DOHH2 (cell line): Measurements from ENCODE around the gene SEPHS1.

Experiments used
- EZH2phosphoT487 ChIP-seq: fragments of 200-600 bp; sonication (generic); IDR thresholded peaks from 2 replicates; pipeline ENCODE4 v1.6.1; 2017; ENCODE audit warnings: borderline replicate concordance, mild to moderate bottlenecking, antibody characterized with exemption, low read length, moderate library complexity, mixed read lengths
- TF ChIP-seq, protein P1 (sequence below): fragments of 200-600 bp; sonication (generic); IDR thresholded peaks from one replicate; pipeline ENCODE4 v1.5.1; 2014; ENCODE audit warnings: antibody characterized with exemption, mild to moderate bottlenecking, low read depth, low read length; ENCODE audit not compliant: poor library complexity, severe bottlenecking

DNA sequence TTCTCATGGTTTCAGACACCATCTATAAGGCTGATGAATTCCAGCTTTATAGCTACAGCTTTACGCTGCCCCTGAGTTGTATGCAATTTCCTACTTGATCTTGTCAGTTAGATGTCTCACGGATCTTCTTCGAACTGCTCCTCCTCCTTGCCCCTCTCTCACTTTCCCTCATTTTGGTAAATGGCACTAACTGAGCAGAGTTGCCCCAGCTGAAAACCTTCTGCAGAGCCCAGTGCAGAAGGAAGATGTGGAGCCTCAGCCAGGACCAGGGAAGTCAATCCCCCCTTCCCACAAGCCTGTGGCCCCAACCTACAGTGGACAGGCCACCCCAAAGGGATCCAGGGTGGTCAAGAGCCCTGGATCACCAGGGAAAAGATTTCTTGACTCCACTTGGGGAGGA lies 49.0 kb upstream of the SEPHS1 start:
- TF ChIP-seq, protein P1, sequence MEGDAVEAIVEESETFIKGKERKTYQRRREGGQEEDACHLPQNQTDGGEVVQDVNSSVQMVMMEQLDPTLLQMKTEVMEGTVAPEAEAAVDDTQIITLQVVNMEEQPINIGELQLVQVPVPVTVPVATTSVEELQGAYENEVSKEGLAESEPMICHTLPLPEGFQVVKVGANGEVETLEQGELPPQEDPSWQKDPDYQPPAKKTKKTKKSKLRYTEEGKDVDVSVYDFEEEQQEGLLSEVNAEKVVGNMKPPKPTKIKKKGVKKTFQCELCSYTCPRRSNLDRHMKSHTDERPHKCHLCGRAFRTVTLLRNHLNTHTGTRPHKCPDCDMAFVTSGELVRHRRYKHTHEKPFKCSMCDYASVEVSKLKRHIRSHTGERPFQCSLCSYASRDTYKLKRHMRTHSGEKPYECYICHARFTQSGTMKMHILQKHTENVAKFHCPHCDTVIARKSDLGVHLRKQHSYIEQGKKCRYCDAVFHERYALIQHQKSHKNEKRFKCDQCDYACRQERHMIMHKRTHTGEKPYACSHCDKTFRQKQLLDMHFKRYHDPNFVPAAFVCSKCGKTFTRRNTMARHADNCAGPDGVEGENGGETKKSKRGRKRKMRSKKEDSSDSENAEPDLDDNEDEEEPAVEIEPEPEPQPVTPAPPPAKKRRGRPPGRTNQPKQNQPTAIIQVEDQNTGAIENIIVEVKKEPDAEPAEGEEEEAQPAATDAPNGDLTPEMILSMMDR, result no peak
- no peak for TF ChIP-seq EZH2phosphoT487
